ENCODE data around the gene ATOSB. TPM values are rescaled to one million over a fixed set of nuclear protein-coding genes. Genes with fewer than 3 reads are reported as not detected.

ATOSB gene
- polyA plus RNA-seq, 4 donors = 11.4 to 15.0 (median 13.4) TPM

DNA sequence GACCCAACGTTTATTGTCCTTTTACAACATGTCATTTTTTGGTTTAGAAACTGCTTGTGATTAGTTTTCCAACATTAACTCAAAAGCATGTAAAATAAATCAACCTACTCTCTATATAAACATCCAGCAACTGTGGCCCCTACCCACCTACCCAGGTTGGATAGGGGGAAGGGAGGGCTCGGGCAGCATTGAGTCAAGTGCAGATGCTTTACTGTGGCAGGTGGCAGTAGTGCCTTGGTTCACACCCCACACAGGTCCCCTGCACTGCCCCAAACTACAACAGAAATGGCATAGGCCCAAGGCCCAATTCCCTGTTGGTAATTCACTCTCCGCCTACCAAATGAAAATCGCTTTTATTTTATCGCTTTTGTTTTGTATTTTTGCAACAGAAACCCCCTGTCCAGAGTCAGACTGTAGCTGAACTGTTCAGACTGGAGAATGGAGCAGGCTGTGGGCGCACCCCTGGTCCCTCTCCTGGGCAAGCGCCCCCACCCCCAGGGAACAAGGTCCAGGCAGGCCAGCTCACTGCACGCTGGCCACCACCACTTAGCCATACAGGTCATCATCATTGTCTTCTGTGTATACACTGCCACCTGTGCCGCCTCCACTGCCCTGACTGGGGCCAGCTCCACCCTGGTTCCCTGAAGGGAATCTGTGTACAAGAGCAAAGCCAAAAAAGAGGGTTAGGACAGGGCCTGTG lies 58.9 kb downstream of the ATOSB start:
- no peak for DNase-seq (ENCODE audit: low read depth in 4 of 4, low spot score in 3 of 4)

DNA sequence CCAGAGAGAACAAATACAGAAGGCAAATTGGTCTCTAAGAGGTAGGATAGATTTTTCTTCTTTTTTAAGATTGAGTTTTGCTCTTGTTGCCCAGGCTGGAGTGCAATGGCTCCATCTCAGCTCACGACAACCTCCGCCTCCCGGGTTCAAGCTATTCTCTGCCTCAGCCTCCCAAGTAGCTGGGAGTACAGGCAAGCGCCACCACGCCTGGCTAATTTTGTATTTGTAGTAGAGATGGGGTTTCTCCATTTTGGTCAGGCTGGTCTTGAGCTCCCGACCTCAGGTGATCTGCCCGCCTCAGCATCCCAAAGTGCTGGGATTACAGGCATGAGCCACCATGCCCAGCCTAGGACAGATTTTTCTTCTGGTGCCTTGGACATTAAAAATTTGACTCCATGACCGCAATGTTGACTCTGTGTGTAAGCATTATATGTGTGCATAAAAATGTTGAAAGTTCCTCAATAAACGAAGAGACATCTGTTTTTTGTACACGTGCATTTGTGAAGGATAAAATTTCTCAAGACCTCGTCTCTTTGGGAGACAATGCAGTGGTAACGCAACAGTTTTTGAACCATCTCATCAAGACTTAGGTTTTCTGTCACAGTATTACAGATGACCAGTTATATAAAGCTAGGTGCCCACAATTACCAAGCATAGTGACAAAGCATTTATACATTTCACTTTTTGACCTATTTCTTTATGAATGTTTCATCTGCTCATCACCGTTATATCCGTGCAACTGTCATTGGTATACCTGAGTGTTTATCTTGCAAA lies 60.6 kb downstream of the ATOSB start:
- no peak for DNase-seq (ENCODE audit: low read depth in 4 of 4, low spot score in 3 of 4)

DNA sequence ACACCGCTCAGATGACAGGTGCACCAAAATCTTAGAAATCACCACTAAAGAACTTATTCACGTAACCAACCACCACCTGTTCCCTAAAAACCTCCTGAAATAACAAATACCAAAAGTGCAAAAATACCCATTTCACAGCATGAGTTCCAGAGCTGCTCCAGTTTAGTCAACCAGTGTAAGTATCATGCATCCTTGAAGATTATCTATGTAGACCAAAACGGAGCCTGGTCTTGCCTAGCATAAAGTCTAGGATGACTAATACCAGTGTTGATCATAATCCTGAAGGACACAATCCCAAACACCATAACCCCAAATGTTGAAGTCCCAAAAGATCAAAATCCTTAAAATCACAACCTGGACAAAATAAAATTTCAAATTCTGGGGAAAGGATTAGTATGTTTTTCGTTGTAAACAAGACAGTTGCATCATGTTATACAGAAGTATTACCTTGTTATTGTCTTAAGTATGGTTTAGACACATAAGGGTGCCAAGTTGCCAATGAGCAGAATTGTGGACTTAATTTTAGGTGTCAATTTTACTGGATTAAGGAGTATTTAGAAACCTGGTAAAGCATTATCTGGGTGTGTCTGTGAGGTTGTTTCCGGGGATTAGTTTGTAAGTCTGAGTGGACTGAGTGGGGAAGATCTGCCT lies 61.4 kb downstream of the ATOSB start:
- DNase-seq (ENCODE audit: low read depth in 4 of 4, low spot score in 3 of 4) = no peak

Other genes starting within 250 kb of the ATOSB start
- under 1 TPM; 0.15 to 1.00 (median 0.25) TPM for gene PHF24, start 157.6 kb downstream of the ATOSB start, polyA plus RNA-seq (ENCODE audit: insufficient read length in 4 of 4)
- 10 to 100 TPM in 3 of 4 donors, 1 to 10 TPM in 1; 10.0 to 14.3 (median 11.1) TPM for gene DNAJB5, start 126.1 kb downstream of the ATOSB start, polyA plus RNA-seq (ENCODE audit: insufficient read length in 4 of 4)
- 100 to 1,000 TPM; 187 to 256 (median 244) TPM for gene VCP, start 43.2 kb downstream of the ATOSB start, polyA plus RNA-seq (ENCODE audit: insufficient read length in 4 of 4)
- 10 to 100 TPM; 38.1 to 52.3 (median 45.1) TPM for gene FANCG, start 35.9 kb downstream of the ATOSB start, polyA plus RNA-seq (ENCODE audit: insufficient read length in 4 of 4)
- 10 to 100 TPM; 20.7 to 40.7 (median 32.9) TPM for gene PIGO, start 19.3 kb downstream of the ATOSB start, polyA plus RNA-seq (ENCODE audit: insufficient read length in 4 of 4)
- 100 to 1,000 TPM in 3 of 4 donors, 10 to 100 TPM in 1; 87.5 to 131 (median 123) TPM for gene STOML2, start 12.7 kb downstream of the ATOSB start, polyA plus RNA-seq (ENCODE audit: insufficient read length in 4 of 4)
- gene UNC13B, start 46.1 kb upstream of the ATOSB start, polyA plus RNA-seq (ENCODE audit: insufficient read length in 4 of 4) = 10 to 100 TPM; 11.0 to 27.5 (median 25.7) TPM